GM12865 (cell line): Measurements from ENCODE around the gene SPRR2A.
"Not testable (repeated sequence)": the region's sequence is repeated elsewhere in the genome, so short reads cannot be mapped to it uniquely, and the experiment has no call there.

ENCODE experiments used
- DNase-seq: peaks from one replicate; pipeline ENCODE4 v3.0.0; 2010; ENCODE audit warnings: low read depth
- H3K4me3 ChIP-seq: 2 replicates; pipeline ENCODE4 v1.5.1; 2011; ENCODE audit warnings: mild to moderate bottlenecking, low read depth, low read length, control low read depth
- CTCF ChIP-seq: IDR thresholded peaks from 2 replicates; pipeline ENCODE4 v1.5.1; 2011; ENCODE audit warnings: low read length, control low read depth, low read depth, inconsistent platforms; ENCODE audit not compliant: insufficient read depth; ENCODE audit errors: missing control alignments

The SPRR2A gene

DNA sequence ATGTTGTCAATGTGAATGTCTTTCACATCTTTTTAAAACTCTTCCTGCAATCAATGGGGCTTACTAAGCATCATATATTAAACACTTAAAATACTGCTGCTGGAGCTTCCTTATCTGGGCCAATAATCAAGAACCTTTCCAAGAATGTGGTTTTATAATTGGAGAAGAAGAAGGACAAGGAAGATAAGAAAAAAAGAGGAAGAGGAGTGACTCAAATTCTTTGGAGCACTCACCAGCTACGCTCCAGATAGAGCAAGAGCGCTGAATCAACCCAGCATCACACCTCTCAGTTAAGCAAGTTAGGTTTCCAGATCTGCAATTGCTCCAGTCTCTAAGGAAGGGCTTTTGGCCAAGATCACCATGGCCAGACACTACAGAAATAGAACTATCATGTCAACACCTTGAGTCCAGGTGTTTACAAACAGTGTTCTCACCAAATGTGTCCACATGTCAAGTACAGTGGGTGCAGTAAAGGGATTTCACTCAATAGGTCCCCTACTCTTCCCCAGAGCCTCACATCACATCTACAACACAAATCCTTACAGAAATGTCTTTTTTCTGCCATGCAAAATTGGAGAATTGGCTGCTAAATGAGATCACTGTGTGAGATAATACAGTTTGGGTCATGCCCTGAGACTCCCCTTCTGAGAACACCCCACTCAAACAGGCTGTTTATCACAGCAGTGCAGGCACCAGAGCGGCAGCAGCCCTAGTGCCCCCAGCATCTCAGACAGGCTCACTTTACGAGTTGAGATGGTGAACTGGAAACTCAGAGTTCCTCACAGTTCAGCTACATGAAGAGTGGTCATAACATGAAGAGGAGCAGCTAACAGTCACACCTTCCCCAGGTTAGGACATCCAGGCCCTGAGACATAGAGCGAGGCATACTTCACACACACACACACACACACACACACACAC is 15.8 kb upstream of the SPRR2A start:
- TF ChIP-seq CTCF, result no peak
- DNase-seq, result no peak
- no peak overlapping the region for H3K4me3 ChIP-seq

GRCh38 chr1:153071511-153071910 is 14.2 kb upstream of the SPRR2A start, which contains the start of gene SPRR2B:
Gene SPRR2B, minus strand, starts transcription at chr1:153071611. Its CDS starts 772 bp downstream, at chr1:153070839.
- no peak within 1 kb of the TSS for H3K4me3 ChIP-seq
- DNase-seq, result no peak
- TF ChIP-seq CTCF, result no peak

DNA sequence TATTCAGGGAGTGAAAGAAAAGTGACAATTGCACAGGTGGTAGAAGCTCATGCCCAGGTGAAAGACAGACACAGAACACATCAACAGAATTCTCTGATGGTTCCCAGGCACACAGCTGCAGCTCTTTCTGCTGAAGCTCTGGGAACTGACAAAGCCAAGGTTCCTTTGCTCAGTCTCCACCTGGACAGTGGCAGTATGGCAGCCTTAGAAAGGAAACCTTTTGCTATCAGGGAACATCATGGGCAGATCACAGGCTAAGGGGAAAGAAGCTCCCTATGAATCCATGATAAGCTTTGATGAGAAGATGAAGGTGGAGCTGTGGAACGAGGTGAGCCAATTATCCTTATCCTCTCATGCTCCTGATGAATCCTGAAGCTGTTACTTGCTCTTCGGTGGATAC is 12.9 kb upstream of the SPRR2A start:
- no peak overlapping the region for H3K4me3 ChIP-seq
- no peak for DNase-seq
- TF ChIP-seq CTCF, result no peak

GRCh38 chr1:153058826-153059784 is 1.8 kb upstream of the SPRR2A start:
- no peak for TF ChIP-seq CTCF
- H3K4me3 ChIP-seq, result no peak overlapping the region
- no peak for DNase-seq

GRCh38 chr1:153058154-153058553 is 842 bp upstream of the SPRR2A start:
- TF ChIP-seq CTCF, result no peak
- DNase-seq, result no peak
- H3K4me3 ChIP-seq, result no peak overlapping the region

- not testable (repeated sequence) for DNase-seq
Measured at GRCh38 chr1:153056111-153056510, 1.2 kb downstream of the SPRR2A start.

DNA sequence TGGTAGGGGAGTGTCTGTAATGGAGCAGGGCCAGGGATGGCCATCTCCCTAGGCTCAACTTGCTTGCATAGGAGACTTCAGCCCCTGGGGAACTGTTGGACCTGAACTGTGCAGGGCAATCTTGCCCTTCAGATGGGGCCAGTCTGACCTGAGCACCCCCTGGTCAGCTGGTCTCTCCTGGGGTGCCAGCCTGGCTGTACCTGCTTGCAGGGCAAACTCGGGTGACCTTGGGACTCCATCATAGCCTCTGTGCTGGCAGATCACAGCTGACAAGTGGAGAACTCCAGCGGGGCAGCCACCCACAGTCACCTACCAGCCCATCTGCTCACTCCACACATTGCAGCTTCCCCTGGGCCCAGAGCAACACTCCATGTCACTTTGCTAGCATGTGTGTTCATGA is 8.1 kb downstream of the SPRR2A start:
- DNase-seq, result no peak
- H3K4me3 ChIP-seq, result no peak overlapping the region
- no peak for TF ChIP-seq CTCF

More at GRCh38 chr1:153056111-153056510, 1.2 kb downstream of the SPRR2A start:
- not testable (repeated sequence) for H3K4me3 ChIP-seq
